ENCODE data around the gene HMGB4.
A peak's percentile ranks its signal among the peaks of the same experiment; 100 is the strongest.

The HMGB4 gene

DNA sequence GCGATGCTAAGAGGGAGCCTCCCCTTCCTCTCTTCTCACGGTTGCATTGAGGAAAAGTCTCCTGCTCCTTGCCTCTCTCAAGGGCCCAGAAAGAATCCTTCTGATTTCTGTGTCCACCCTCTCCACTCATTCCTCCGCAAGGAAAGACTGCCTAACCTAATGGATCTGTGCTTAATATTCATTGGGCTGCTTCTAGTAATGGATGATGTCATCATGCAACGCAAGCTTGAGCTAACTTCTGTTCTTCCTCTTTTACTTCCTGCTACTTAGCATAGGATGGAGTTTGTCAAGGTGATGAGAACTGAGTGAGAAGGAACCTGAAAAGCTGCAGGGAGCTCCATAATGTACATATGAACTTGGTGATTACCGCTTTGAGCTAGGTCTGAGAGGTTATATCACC, 35.2 kb upstream of the HMGB4 start:
- no peak overlapping the region for H3K27ac Mint-ChIP-seq
- peaks cover 0 to 5% of the 10 kb centered on the region in 2 donors for H3K9me3 Mint-ChIP-seq
- H3K4me1 Mint-ChIP-seq = no peaks in the 10 kb centered on the region
- ATAC-seq = no peak
- no peak for DNase-seq
- peaks cover 17% of the 10 kb centered on the region for H3K27me3 Mint-ChIP-seq
- no peak overlapping the region for H3K4me3 Mint-ChIP-seq

DNA sequence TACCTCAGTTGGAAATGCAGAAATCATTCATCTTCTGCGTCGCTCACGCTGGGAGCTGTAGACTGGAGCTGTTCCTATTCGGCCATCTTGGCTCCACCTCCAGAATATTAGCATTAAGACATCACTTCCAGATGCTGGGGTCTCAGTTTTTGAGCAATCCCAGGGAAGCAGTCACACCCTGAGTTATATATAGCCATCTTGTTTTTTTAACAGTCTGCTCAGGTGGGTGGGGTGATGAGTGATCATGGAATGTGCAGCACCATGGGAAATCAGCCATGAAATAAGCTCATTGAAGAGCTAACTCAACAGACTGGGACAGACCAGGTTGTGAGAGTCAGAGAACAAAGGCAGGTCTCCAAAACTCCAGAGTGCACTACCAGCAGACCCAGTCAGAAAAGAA, 27.0 kb upstream of the HMGB4 start:
- H3K9me3 Mint-ChIP-seq = no peaks in the 10 kb centered on the region
- no peak overlapping the region for H3K27ac Mint-ChIP-seq
- H3K27me3 Mint-ChIP-seq = peaks cover 8% of the 10 kb centered on the region
- H3K4me1 Mint-ChIP-seq = peaks cover under 1% of the 10 kb centered on the region
- no peak for ATAC-seq
- DNase-seq = no peak
- no peak overlapping the region for H3K4me3 Mint-ChIP-seq

DNA sequence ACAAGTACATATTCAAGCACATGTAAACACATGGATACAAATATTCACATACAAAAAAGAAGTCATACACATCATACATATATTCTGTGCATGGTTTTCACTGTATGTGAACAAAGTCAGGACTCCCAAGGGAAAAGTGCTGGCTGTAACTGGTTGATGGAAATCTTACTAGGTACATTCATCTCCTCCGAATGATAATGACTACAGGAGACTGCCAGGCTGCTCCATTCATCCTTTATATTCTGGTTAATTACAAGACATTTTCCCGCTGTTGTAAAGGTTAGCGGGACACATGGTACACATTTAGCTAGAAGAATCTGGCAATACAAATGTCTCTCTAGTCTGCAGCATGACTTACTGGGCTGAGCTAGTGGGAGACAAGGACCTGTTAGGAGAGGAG, 26.2 kb upstream of the HMGB4 start:
- no peak overlapping the region for H3K4me3 Mint-ChIP-seq
- peaks cover 8% of the 10 kb centered on the region for H3K27me3 Mint-ChIP-seq
- peaks cover 7% of the 10 kb centered on the region for H3K4me1 Mint-ChIP-seq
- no peak for ATAC-seq
- H3K27ac Mint-ChIP-seq = no peak overlapping the region
- no peaks in the 10 kb centered on the region for H3K9me3 Mint-ChIP-seq
- no peak for DNase-seq

DNA sequence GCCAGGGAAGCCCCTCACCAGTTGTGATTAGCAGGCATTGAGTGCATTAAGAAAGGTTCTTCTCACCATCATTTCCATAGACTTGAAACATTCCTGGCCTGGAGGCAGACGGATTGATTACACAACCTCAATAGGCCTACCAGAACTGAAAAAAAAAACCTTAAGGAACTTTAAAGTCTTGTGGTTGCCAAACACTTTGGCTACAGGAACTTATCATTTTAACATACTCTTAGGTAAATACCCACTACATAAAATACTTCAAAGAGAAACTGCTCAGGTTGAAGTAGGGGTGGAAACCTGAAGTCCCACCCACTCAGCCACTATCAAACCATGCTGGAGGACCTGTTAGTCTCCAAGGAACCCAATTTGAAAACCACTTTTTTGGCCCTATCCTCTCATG, 22.4 kb upstream of the HMGB4 start:
- peaks cover 8% of the 10 kb centered on the region for H3K27me3 Mint-ChIP-seq
- H3K4me1 Mint-ChIP-seq = peaks cover 7% of the 10 kb centered on the region
- H3K27ac Mint-ChIP-seq = no peak overlapping the region
- DNase-seq (no peak), ATAC-seq (no peak)
- no peaks in the 10 kb centered on the region for H3K9me3 Mint-ChIP-seq
- no peak overlapping the region for H3K4me3 Mint-ChIP-seq

DNA sequence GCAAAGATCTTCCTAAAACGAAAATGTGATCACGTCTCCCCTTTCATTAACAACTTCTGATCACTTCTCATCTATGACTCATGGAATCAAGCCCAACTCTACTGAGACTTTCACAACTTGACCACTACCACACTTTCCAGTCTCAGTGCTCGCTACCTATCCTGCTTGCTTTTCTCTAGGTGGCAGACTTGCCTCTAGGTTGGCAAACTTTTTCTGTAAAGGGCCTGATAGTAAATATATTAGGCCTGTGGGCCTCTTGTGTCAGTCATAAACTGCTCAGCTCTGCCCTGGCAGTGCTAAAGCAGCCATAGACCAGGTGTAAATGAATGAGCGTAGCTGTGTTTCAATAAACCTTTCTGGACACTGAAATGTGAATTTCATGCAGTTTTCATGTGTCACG, 21.5 kb upstream of the HMGB4 start:
- Mint-ChIP-seq H3K27me3 (peaks cover 8% of the 10 kb centered on the region), H3K4me1 (peaks cover 7% of the 10 kb centered on the region), H3K27ac (peak overlapping the region in 1 of 2 donors; percentile 0), H3K9me3 (no peaks in the 10 kb centered on the region), H3K4me3 (peak overlapping the region in 1 of 2 donors; percentile 1)
- DNase-seq = no peak
- ATAC-seq = peak; percentile 74

DNA sequence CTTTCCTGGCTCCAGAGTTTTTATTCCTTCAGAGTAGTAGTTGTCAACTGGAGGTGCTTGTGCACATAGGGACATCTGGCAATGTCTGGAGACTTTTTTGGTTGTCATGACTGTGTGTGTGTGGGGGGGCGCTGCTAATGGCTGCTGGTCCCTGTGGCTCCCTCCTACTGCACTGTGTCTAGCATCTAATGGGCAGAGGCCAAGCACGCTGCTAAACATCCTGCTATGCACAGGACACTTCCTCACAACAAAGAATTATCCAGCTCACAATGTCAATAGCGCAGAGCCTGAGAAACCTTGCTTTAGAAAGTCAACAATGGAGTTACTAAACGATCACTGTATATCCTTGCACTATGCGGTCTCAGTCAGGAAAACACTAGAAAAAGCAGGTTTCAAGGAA, 19.7 kb upstream of the HMGB4 start:
- ATAC-seq = no peak
- no peaks in the 10 kb centered on the region for H3K27me3 Mint-ChIP-seq

DNA sequence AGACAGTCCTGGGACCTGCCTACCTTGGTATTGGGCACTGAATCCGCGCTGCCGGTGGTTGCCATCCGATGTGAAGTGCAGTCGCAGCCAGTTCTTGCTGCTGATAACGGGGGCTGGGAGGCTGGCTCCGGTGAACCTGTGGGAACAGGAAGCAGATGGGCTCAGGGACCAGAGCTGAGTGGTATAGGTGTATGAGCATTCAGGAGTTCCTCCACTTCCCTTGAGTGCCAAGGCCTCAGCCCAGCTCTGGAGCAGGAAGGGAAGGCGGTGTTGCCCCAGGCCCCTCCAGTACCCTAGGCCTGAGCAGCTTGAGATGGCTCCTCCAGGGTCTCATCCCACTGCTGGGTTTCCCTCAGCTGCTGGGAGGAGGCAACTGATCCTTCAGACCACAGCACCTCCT, 17.0 kb upstream of the HMGB4 start:
- DNase-seq (no peak), ATAC-seq (no peak)
- H3K27me3 Mint-ChIP-seq = peaks cover 16% of the 10 kb centered on the region
- H3K27ac Mint-ChIP-seq = no peak overlapping the region
- no peak overlapping the region for H3K4me3 Mint-ChIP-seq
- H3K9me3 Mint-ChIP-seq = no peaks in the 10 kb centered on the region
- H3K4me1 Mint-ChIP-seq = peaks cover 16% of the 10 kb centered on the region

More for the DNA sequence above, 19.7 kb upstream of the HMGB4 start:
- H3K4me1 Mint-ChIP-seq = peaks cover 12% of the 10 kb centered on the region
- no peak for DNase-seq
- H3K9me3 Mint-ChIP-seq = no peaks in the 10 kb centered on the region
- H3K4me3 Mint-ChIP-seq = no peak overlapping the region
- H3K27ac Mint-ChIP-seq = no peak overlapping the region

DNA sequence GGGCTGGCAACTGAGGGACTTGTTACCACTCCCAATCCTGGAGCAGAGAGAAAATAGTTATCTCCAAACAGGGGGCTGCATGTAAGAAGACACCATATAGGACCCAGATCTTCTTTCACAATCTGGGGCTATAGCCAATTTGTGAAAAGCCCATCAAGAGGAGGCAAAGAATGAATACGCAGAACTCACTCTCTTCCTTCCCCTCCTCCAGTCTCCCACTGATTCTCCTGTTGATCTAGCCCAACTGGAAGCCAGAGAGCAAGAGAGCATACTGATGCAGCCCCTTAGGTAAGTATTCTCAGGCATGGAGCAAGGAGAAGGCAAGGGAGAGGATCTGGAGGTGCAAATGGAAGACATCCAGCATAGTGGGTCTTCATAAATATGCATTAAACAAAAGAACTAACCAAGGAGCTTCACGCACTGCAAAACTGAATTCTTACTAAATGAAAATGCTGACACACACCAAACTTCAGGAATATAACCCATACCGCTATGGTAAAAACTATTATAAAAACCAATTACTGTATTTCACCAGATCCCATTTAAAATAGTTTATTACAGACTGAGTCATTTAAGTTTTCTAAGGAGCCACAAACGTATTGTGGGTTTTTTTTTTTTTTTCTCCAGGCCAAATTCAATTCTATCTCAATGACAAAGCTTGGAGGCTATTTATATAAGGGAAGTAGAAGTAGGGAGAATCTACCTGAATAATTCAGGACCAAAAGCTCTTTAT, 15.5 kb upstream of the HMGB4 start:
- no peak for ATAC-seq
- no peak overlapping the region for H3K27ac Mint-ChIP-seq
- no peaks in the 10 kb centered on the region for H3K9me3 Mint-ChIP-seq
- DNase-seq = no peak
- no peak overlapping the region for H3K4me3 Mint-ChIP-seq
- H3K27me3 Mint-ChIP-seq = peaks cover 26% of the 10 kb centered on the region
- peaks cover 9% of the 10 kb centered on the region for H3K4me1 Mint-ChIP-seq

DNA sequence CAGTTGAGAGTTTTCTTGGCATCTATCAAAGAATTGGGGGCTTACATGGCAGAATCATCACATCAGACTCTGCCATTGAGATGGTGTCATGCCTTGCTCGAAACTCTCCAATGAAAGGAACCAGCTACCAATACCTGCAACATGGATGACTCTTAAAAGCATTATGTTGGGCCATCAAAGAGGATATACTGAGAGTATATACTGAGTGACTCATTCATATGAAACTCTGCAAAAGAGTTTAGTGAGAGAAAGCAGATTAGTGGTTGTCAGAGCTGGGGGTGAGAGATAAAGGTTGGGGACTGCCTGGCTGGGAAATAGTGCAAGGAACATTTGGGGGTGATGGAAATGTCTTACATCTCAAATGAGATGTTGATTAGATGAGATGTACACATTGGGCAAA, 14.7 kb upstream of the HMGB4 start:
- DNase-seq (no peak), ATAC-seq (peak; percentile 84)
- peaks cover 32% of the 10 kb centered on the region for H3K27me3 Mint-ChIP-seq
- no peaks in the 10 kb centered on the region for H3K9me3 Mint-ChIP-seq
- H3K4me1 Mint-ChIP-seq = peaks cover 9% of the 10 kb centered on the region
- no peak overlapping the region for H3K27ac Mint-ChIP-seq
- H3K4me3 Mint-ChIP-seq = no peak overlapping the region

DNA sequence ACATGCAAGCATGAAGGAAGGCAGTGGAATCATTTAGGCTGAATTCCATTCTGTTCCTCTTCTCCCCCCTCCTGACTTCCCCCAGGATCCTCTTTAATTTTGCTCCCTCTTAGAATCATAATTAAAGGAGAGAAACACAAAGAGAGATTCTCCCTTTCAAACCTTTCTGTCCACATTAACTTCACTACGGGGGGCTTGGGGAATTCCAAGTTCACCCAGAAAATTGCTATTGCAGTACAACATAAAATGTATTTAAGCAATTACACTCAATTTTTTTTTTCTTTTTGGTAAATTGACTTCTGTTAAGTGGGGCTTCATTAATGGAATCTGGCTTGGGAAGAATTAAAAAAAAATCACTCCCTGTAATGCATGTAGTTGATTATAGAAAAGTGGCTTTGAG, 13.4 kb upstream of the HMGB4 start:
- H3K27ac Mint-ChIP-seq = no peak overlapping the region

DNA sequence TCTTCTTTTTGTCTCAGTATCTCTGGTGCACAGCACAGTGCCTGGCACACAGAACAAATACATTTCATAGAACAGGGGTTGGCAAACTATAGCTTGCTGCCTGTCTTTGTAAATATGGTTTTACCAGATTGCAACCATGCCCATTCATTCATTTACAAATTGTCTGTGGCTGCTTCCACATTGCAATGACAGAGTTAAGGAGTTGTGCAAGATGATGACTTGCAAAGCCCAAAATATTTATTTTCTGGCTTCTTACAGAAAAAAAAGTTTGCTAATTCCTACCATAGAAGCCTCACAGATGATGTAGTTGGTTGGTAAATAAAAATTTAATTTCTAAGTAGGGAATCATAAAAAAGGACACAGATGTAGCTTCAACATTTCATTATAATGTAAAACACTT, 11.2 kb upstream of the HMGB4 start:
- ATAC-seq (no peak), DNase-seq (no peak)
- peaks cover 9% of the 10 kb centered on the region for H3K4me1 Mint-ChIP-seq
- H3K27me3 Mint-ChIP-seq = peaks cover 41% of the 10 kb centered on the region
- H3K4me3 Mint-ChIP-seq = no peak overlapping the region
- no peak overlapping the region for H3K27ac Mint-ChIP-seq
- H3K9me3 Mint-ChIP-seq = no peaks in the 10 kb centered on the region

More for the DNA sequence above, 13.4 kb upstream of the HMGB4 start:
- Mint-ChIP-seq H3K9me3 (no peaks in the 10 kb centered on the region), H3K27me3 (peaks cover 37% of the 10 kb centered on the region), H3K4me1 (peaks cover 9% of the 10 kb centered on the region), H3K4me3 (no peak overlapping the region)
- ATAC-seq (no peak), DNase-seq (no peak)

DNA sequence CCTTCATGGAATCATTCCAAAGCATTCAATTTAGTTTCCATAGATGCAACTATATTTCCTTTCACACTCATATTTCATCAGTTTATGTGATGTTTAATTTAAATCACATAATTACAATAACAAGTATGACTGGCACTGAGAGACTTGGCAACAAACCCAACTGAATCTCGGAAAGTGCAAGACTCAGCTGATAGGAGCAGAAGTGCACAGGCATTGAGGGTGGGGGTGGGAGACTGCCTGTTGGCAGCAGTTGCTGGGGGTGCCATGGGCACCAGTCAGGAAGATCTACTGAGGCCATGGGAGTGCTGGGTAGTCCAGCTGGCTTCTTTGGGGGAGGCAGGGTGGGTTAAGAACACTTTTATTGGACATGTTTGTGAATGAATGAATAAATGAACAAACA, 10.4 kb upstream of the HMGB4 start:
- H3K4me3 Mint-ChIP-seq = no peak overlapping the region
- peaks cover 41% of the 10 kb centered on the region for H3K27me3 Mint-ChIP-seq
- ATAC-seq = no peak
- DNase-seq = no peak
- H3K27ac Mint-ChIP-seq = no peak overlapping the region
- peaks cover 9% of the 10 kb centered on the region for H3K4me1 Mint-ChIP-seq
- no peaks in the 10 kb centered on the region for H3K9me3 Mint-ChIP-seq

DNA sequence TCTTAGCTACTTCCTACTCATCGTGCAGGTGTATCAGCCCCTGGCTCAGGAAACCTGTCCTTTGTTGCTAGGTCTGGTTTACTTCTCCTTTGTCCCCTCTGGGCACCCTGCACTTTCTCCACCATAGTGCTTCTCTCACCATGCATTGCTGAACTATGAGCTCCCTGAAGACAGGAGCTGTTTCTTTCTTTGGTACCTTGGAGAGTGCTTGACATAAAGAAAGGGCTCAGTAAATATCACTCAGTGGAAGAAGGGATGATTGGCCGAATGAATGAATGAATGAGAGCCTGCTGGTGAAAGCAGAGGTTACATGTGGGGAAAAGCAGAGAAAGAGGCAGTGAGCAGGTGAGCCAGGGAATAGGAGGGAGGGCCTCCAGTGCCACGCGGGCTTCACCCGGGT, 9.8 kb upstream of the HMGB4 start:
- no peaks in the 10 kb centered on the region for H3K9me3 Mint-ChIP-seq
- H3K4me3 Mint-ChIP-seq = no peak overlapping the region
- no peak overlapping the region for H3K27ac Mint-ChIP-seq
- peaks cover 5% of the 10 kb centered on the region for H3K4me1 Mint-ChIP-seq
- H3K27me3 Mint-ChIP-seq = peaks cover 41% of the 10 kb centered on the region
- ATAC-seq (no peak), DNase-seq (no peak)

DNA sequence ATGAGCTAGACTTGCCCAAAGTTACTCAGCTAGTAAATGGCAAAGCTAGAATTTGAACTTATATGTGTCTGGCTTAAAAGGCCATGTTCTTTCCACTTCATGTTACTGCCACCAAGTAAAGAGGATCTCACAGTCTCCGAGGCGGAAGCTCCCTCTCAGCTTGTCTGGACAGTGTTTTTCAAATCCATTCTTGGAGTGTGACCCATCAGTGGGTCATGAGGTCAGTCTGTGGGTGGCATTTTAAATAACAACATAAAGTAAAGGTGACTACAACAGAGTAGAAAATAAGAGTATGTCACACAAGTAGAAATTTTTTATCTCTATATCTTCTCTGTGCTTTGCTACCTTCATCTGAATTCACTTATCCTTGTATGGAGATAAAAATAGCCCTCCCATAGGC, 3.2 kb upstream of the HMGB4 start:
- no peaks in the 10 kb centered on the region for H3K4me1 Mint-ChIP-seq
- ATAC-seq = no peak

DNA sequence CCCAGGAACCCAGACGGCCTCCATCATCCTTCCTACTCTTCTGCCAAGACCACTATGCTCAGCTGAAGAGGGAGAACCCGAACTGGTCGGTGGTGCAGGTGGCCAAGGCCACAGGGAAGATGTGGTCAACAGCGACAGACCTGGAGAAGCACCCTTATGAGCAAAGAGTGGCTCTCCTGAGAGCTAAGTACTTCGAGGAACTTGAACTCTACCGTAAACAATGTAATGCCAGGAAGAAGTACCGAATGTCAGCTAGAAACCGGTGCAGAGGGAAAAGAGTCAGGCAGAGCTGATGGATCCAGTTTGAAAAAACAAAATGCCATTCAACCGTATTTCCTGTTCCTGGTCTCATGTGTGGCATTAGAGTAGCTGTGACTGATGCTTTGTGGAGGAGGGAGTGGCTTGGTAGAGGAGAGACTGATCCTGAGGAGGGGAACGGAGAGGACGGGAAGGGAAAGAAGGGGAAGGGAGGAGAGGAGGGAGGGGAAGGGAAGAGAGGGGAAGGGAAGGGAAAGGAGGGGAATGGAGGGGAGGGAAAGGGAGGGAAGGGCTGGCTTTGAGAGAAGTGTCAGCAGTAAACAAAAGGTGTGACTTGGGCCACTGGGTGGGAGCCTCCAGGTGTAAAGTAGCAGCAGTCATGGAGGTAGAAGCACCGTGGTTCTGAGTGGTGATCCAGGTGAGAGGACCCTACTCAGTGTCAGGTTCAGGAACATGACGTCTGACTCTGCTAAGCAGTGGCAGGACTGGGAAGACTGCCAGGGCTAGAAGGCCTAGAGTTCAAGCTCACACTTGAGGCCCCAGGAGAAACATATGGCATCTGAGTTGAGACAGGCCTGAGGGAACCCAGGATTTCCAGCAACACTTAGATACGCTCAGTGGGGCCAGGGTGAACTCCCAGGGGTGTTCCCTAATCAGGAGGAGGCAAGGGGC, 846 bp downstream of the HMGB4 start:
- ATAC-seq = no peak
- H3K27me3 Mint-ChIP-seq = peaks cover 66% of the 10 kb centered on the region
- no peak for DNase-seq
- H3K4me1 Mint-ChIP-seq = peaks cover 9% of the 10 kb centered on the region
- no peak overlapping the region for H3K4me3 Mint-ChIP-seq
- peak overlapping the region in 1 of 2 donors; percentile 48 for H3K27ac Mint-ChIP-seq
- no peaks in the 10 kb centered on the region for H3K9me3 Mint-ChIP-seq

More for the DNA sequence above, 3.2 kb upstream of the HMGB4 start:
- Mint-ChIP-seq H3K9me3 (no peaks in the 10 kb centered on the region), H3K4me3 (no peak overlapping the region), H3K27me3 (peaks cover 42% of the 10 kb centered on the region), H3K27ac (no peak overlapping the region)
- no peak for DNase-seq

DNA sequence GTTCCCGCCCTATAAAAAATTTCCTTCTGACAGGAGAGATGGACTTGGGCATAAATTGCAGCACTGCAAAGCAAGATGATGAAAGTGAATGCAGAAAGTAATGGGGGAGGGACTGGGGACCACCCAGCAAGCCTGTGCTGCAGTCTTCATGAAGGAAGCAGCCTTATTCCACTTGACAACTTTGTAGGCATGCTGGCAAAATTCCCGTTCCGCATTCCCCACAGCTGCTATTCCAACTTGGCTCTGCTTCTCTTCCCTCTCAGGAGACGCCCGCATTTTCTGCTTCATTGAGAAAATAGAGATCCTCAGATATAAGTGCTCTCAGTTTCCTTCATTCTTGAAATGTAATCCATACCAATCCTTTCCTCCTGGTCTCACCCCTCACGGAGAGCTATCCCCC, 2.4 kb downstream of the HMGB4 start:
- Mint-ChIP-seq H3K4me3 (no peak overlapping the region), H3K4me1 (peaks cover 12% of the 10 kb centered on the region), H3K9me3 (no peaks in the 10 kb centered on the region), H3K27me3 (peaks cover 65% of the 10 kb centered on the region), H3K27ac (no peak overlapping the region)
- ATAC-seq = no peak
- no peak for DNase-seq

Data from stimulated activated naive CD8-positive, alpha-beta T cell treated with anti-CD3 and anti-CD28 coated beads, Interleukin-15, amount 100 ng/mL, for 72 hours (primary cell).